Bronchial epithelial cell (primary cell): ENCODE measurements around the gene MXD4. TPM values are rescaled to one million over a fixed set of nuclear protein-coding genes. Genes with fewer than 3 reads are reported as not detected.

Source experiments
- DNase-seq: peaks from one replicate; pipeline ENCODE4 v3.0.0-alpha.2; 2010; ENCODE audit warnings: low read depth
- FAIRE-seq: peaks from 2 replicates; lab custom pipeline; 2011; peaks lifted over from hg19 to GRCh38; lab: Jason Lieb, UNC
- H3K27me3 ChIP-seq: 2 replicates; pipeline ENCODE4 v1.5.1; 2011; ENCODE audit warnings: low read length; ENCODE audit not compliant: control insufficient read depth, insufficient read depth
- H3K36me3 ChIP-seq: 2 replicates; pipeline ENCODE4 v1.5.1; 2011; ENCODE audit warnings: low read length; ENCODE audit not compliant: control insufficient read depth, insufficient read depth
- H3K4me3 ChIP-seq: 2 replicates; pipeline ENCODE4 v1.5.1; 2011; ENCODE audit warnings: mild to moderate bottlenecking, low read depth, low read length, control low read depth
- total RNA-seq: library from RNA; depleted of rRNA; stranded (reverse); fragments of >200 nt; gene quantifications from 2 replicates; pipeline ENCODE4 v1.2.1, GENCODE V29; 2014
- TF ChIP-seq, protein P1 (sequence below): IDR thresholded peaks from 2 replicates; pipeline ENCODE4 v1.5.1; 2011; ENCODE audit warnings: mild to moderate bottlenecking, moderate library complexity, low read length, control low read depth, inconsistent platforms; ENCODE audit not compliant: insufficient read depth, severe bottlenecking

The MXD4 gene
- total RNA-seq, 1 donor from 2014 or later: 10.5 TPM

DNA sequence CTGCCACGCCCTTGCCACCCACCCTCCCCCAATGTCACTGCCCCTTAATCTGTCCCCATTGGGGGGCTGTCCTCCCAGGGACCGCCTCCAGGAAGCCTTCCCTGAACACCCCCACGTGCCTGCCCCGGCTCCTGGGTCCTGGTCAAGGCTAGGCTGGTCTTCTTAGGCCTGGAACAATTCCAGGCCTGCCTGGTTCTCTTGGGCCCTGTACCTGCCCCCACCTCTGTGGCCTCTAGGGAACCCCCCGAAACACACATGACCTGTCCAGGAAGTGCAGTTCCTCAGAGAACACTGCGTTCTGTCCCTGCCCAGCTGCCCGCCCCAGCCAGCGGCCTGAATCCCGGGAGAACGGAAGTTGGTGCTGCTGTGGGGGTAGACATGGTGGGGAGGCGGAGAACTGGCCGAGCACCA lies 5.1 kb downstream of the MXD4 start:
- H3K27me3 ChIP-seq: no peaks in the 10 kb centered on the region
- H3K36me3 ChIP-seq: peaks cover 20% of the 10 kb centered on the region
- no peak for FAIRE-seq
- no peak overlapping the region for H3K4me3 ChIP-seq
- TF ChIP-seq, protein P1, sequence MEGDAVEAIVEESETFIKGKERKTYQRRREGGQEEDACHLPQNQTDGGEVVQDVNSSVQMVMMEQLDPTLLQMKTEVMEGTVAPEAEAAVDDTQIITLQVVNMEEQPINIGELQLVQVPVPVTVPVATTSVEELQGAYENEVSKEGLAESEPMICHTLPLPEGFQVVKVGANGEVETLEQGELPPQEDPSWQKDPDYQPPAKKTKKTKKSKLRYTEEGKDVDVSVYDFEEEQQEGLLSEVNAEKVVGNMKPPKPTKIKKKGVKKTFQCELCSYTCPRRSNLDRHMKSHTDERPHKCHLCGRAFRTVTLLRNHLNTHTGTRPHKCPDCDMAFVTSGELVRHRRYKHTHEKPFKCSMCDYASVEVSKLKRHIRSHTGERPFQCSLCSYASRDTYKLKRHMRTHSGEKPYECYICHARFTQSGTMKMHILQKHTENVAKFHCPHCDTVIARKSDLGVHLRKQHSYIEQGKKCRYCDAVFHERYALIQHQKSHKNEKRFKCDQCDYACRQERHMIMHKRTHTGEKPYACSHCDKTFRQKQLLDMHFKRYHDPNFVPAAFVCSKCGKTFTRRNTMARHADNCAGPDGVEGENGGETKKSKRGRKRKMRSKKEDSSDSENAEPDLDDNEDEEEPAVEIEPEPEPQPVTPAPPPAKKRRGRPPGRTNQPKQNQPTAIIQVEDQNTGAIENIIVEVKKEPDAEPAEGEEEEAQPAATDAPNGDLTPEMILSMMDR: no peak
- no peak for DNase-seq

DNA sequence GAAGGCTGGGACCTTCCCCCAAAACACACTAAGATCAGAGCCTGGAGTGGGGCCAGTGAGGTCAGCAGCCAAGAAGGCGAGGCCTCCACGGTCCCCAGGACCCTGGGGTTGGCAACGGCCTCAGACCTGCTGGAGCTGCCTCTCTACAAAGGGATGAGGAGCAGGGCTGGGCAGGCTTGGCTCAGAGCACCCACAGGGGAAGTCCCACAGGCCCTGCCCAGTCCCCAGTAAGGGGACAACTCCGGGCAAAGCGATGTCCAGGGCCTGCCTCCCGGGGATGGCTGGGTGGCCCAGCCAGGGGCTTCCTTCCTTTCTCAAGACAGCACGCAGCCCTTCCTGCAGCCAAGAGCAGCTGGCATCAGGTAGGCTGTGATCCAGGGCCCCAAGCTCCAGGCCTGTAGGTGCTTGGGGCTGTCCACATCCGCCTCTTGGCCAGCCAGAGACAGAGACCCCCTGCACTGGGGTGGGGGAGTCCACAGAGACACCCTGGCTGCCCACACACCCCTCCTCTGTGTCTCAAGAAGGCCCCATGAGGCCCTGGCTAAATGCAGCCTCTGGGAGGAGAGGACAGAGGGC lies 5.7 kb downstream of the MXD4 start:
- TF ChIP-seq, protein P1: no peak
- no peak overlapping the region for H3K4me3 ChIP-seq
- no peaks in the 10 kb centered on the region for H3K27me3 ChIP-seq
- DNase-seq: no peak
- FAIRE-seq: no peak
- H3K36me3 ChIP-seq: peaks cover 24% of the 10 kb centered on the region

DNA sequence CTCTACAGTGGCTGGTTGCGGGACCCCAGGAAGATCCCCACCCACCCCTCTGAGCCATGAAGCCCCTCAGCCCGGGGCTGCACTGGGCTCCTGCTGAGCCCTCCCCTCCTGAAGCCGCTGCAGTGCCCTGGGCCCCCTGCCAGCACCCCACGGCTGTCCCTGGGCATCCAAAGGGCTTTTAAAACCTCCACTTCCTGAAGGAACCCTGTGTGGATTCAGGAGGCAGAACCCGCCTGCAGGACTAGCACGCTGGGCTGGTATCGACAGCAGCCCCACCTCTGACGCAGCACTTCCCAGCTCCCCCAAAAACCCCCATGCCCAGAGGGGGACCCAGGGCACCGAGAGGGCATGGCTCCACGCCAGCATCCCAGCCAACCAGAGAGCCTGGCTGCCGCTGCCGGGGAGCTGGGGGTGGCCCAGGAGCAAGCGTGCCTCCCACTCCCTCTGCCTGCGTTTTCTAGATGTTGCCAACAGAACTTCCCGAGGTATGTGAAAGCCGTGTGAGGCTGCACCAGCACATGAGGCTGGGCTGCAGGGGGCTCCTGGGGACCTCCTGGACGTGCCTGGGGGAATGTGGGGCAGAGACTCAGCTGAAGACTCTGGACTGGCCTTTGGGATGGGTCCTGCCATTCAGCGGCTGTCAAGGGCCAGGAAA lies 6.3 kb downstream of the MXD4 start:
- no peak for DNase-seq
- no peak overlapping the region for H3K4me3 ChIP-seq
- TF ChIP-seq, protein P1: no peak
- peaks cover 29% of the 10 kb centered on the region for H3K36me3 ChIP-seq
- H3K27me3 ChIP-seq: no peaks in the 10 kb centered on the region
- FAIRE-seq: no peak

DNA sequence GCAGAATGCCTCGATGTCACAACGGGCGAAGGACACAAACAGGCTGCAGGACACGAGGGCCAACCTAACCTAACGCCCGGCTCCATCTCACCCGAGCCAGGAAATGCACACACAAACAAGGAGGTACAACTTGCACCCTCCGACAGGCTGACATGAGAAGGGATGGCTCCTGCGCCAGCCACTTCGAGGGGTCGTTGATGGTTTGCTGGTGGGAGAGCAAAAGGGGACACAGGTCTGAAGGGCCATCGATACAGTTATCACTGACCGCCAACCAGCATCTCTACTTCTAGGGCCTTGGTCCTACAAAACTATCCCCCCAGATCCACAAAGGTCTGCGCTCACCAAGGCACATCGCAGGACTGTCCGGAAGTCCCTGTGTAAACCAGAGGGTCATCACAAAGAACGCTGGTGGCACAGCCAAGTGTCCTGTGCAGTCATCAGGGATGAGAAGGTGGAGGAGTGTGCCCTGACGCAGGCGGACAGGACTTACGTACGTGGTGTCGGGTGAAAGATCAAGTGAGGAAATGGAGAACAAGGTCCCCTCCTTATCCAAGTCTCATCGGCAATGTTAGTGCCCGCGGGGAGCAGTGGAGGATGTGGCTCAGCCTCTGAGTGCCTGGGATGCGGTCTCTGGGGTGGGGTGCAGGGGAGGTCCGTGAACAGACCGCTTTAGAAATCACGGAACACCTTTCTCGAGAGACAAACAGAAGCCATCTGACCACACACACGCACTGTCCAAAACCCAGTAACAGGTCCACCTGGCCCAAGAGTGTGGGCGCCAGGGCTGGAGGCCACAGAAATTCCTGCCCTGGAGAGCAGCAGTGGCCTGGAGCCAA lies 7.0 kb downstream of the MXD4 start:
- peaks cover 32% of the 10 kb centered on the region for H3K36me3 ChIP-seq
- DNase-seq (no peak), FAIRE-seq (no peak)
- no peak overlapping the region for H3K4me3 ChIP-seq
- TF ChIP-seq, protein P1: no peak
- H3K27me3 ChIP-seq: no peaks in the 10 kb centered on the region

DNA sequence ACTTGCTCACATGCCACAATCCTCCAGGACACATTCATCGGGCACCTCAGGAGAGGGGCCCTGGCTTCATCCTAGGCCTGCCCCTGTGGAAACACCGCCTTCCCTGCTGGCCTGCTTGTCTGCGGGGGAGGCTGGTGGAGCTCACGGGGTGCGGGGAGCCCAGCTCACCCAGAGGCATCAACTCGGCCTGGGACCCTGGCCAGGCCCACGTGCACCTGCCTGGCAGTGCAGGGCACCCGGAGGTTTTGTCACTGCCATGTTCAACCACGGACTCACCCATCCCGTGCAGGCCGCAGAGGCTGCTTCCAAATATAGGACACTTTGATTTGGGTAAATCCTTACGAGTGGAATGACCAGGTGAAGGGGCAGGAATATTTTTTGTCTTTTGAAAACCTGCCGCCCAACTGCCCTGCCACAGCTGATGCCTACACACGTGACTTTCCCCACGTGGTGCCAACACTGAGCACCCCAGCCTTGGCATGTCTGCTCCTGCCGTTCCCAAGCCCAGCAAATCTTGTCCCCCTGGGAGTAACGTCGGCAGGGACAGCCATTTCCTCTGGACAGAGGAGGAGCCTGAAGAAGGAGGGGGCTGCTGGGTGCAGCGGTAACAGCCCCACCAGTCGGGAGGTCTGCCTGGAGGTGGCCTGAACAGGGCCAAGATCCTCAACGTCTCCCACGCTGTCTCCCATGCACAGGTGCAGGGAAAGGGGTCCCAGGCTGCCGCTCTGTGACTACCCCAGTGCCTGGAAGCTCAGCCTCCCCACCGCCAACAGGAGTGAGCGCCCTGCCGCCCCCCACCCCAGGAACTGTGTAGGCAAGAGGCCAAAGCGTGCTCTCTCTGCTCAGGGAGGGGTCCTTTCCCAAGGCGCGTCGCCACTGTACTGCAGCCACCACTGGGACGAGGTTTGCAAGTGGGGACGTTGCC lies 8.5 kb downstream of the MXD4 start:
- FAIRE-seq (no peak), DNase-seq (no peak)
- Histone ChIP-seq H3K27me3 (no peaks in the 10 kb centered on the region), H3K4me3 (no peak overlapping the region), H3K36me3 (peaks cover 29% of the 10 kb centered on the region)
- TF ChIP-seq, protein P1: no peak
